Spleen (tissue), 11 donors: ENCODE results near the gene FADS2. TPM values are rescaled to one million over a fixed set of nuclear protein-coding genes. Genes with fewer than 3 reads are reported as not detected.

Source experiments
- DNase-seq: peaks from one replicate; pipeline ENCODE4 v3.0.0-alpha.2; 2020
- H3K27ac ChIP-seq, 8 donors: fragments of 200-600 bp; sonication (generic) in 7 of 8; 1 replicate in 4 of 8; 2 replicates in 4 of 8; pipeline versions ENCODE4 v1.5.0 to v1.8.0; 2016 to 2021; ENCODE audit warnings: inconsistent platforms in 4 of 8, mild to moderate bottlenecking in 4 of 8, moderate library complexity in 1 of 8
- H3K27me3 ChIP-seq, 7 donors: fragments of 200-600 bp; sonication (generic) in 6 of 7; replicated peaks in 1 of 7; 1 replicate in 4 of 7; 2 replicates in 3 of 7; pipeline versions ENCODE4 v1.5.0 to v1.8.0; 2016 to 2021; ENCODE audit warnings: inconsistent platforms in 3 of 7, mild to moderate bottlenecking in 1 of 7
- H3K36me3 ChIP-seq, 6 donors: fragments of 200-600 bp; sonication (generic) in 5 of 6; 1 replicate in 4 of 6; 2 replicates in 2 of 6; pipeline versions ENCODE4 v1.5.0 to v1.8.0; 2016 to 2021; ENCODE audit warnings: inconsistent platforms in 2 of 6
- H3K4me1 ChIP-seq, 6 donors: fragments of 200-600 bp; sonication (generic) in 5 of 6; 1 replicate in 3 of 6; 2 replicates in 3 of 6; pipeline versions ENCODE4 v1.5.0 to v1.8.0; 2016 to 2021; ENCODE audit warnings: inconsistent platforms in 3 of 6
- H3K4me3 ChIP-seq, 8 donors: fragments of 200-600 bp; sonication (generic) in 7 of 8; 1 replicate in 4 of 8; 2 replicates in 4 of 8; pipeline versions ENCODE4 v1.5.0 to v1.8.0; 2016 to 2021; ENCODE audit warnings: inconsistent platforms in 4 of 8, mild to moderate bottlenecking in 4 of 8, moderate library complexity in 2 of 8
- H3K9me3 ChIP-seq, 8 donors: fragments of 200-600 bp; sonication (generic) in 7 of 8; 1 replicate in 4 of 8; 2 replicates in 4 of 8; pipeline versions ENCODE4 v1.5.0 to v1.8.0; 2016 to 2021; ENCODE audit warnings: inconsistent platforms in 4 of 8
- POLR2A ChIP-seq, 3 donors: fragments of 450-650 bp; IDR thresholded peaks; one replicate each; pipeline ENCODE4 v1.5.1; 2017; ENCODE audit warnings: antibody characterized with exemption in 3 of 3, mild to moderate bottlenecking in 1 of 3
- POLR2AphosphoS5 ChIP-seq, 3 donors: sonication (generic); formaldehyde crosslinking; IDR thresholded peaks; one replicate each; pipeline ENCODE4 v1.5.1; 2017; ENCODE audit warnings: antibody characterized with exemption in 3 of 3
- WGBS, 5 donors: extraction: QIAGEN DNeasy Blood & Tissue Kit in 3 of 5; methylation state at CpG; one replicate each; pipeline versions ENCODE4 v1.1.5 to v1.1.7; 2013 to 2018; 5-methylcytosine and 5-hydroxymethylcytosine counted together
- intact Hi-C: fragments of 100-400 bp; cut with DNase I; formaldehyde crosslinking; loops from one replicate; pipeline ENCODE4 v1.15.0; 2023; ENCODE audit warnings: low total_unique reads
- polyA plus RNA-seq, 3 donors: library from polyadenylated mRNA; stranded (reverse); fragments of 200-250 nt; gene quantifications; one replicate each; pipeline ENCODE4 v1.2.1, GENCODE V29; 2013
- total RNA-seq, 7 donors: library from RNA; depleted of rRNA in 3 of 7; stranded (reverse); fragments of >200 nt in 3 of 7; fragmentation: NEBNext Ultra II Directional in 4 of 7; extraction: Animal tissue kit (Norgen Biotek cat#: 25700) in 4 of 7; gene quantifications; one replicate each; pipeline versions ENCODE4 v1.1.0 to v1.2.1, GENCODE V29; 2016 to 2021
- TF ChIP-seq, protein P1 (sequence below), 11 experiments: fragments of 200-600 bp in 7 of 11; fragments of 450-650 bp in 4 of 11; sonication (generic) in 4 of 11; IDR thresholded peaks in 8 of 11; conservative IDR thresholded peaks in 3 of 11; 1 replicate in 7 of 11; 2 replicates in 4 of 11; pipeline versions ENCODE4 v1.4.0 to v1.8.0; 2016 to 2021; ENCODE audit warnings: antibody characterized with exemption in 11 of 11, inconsistent platforms in 4 of 11, mild to moderate bottlenecking in 1 of 11
- donor health status: healthy with polysubstance abuse.
- donor health status: DM: no; HTN: no; CAD: no; lungs with moderate emphysema.
- donor health status: DM: no; HTN: no; CAD: no.
- donor health status: Bipolar disorder and iron deficiency.
- donor health status: healthy.
- donor health status: DM: no; HTN: no; CAD: no.
- donor health status: DM: yes; HTN: yes; CAD: no.

The FADS2 gene
- total and polyA plus RNA-seq, 10 donors, result 2.8 to 20.6 (median 12.9) TPM

DNA sequence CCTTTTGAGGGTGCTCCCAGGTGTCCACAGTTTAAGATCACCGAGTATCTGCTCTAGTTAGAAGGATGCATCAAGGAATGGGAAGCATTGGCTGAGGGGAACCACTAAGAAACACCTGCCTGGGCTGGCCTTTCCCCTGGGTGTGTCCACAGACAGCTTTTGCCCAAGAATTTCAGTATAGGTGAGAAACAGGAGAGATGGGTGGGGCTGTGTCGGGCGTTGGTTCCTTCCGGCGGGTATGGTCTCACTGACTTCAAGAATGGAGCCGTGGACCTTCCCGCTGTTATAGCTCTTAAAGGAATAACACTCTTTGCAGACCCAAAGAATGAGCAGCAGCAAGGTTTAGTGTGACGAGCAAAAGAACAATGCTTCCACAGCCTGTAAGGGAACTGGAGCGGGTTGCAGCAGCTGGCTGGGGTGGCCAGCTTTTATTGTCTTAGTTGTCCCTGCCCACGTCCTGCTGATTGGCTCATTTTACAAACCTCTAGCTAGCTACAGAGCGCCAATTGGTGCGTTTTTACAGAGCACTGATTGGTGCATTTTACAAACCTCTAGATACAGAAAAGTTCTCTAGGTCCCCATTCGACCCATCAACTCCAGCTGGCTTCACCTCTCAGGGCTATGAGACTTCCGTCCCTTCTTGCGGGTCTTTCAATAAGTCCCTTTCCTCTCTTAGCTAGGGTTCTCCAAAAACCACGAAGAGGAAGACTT, 13.7 kb upstream of the FADS2 start:
- DNase-seq, result no peak
- peak overlapping the region; percentile 56 to 85 (median 70) for H3K4me3 ChIP-seq
- H3K27ac ChIP-seq, result peak overlapping the region; percentile 77 to 95 (median 92)
- peaks cover 0 to 32% (median 4%) of the 10 kb centered on the region in 6 donors for H3K36me3 ChIP-seq
- H3K9me3 ChIP-seq, result no peaks in the 10 kb centered on the region
- TF ChIP-seq POLR2AphosphoS5 (IDR thresholded peaks at IDR 0.05) (no peak), POLR2A (IDR thresholded peaks at IDR 0.05) (no peak)
- TF ChIP-seq, protein P1, sequence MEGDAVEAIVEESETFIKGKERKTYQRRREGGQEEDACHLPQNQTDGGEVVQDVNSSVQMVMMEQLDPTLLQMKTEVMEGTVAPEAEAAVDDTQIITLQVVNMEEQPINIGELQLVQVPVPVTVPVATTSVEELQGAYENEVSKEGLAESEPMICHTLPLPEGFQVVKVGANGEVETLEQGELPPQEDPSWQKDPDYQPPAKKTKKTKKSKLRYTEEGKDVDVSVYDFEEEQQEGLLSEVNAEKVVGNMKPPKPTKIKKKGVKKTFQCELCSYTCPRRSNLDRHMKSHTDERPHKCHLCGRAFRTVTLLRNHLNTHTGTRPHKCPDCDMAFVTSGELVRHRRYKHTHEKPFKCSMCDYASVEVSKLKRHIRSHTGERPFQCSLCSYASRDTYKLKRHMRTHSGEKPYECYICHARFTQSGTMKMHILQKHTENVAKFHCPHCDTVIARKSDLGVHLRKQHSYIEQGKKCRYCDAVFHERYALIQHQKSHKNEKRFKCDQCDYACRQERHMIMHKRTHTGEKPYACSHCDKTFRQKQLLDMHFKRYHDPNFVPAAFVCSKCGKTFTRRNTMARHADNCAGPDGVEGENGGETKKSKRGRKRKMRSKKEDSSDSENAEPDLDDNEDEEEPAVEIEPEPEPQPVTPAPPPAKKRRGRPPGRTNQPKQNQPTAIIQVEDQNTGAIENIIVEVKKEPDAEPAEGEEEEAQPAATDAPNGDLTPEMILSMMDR (IDR thresholded peaks at IDR 0.05 in 8 of 11, conservative IDR thresholded peaks at IDR 0.05 in 3 of 11), result no peak
- peaks cover 3 to 39% (median 26%) of the 10 kb centered on the region in 6 donors for H3K4me1 ChIP-seq
- intact Hi-C loops, result no loop called here
- peaks cover 0 to 34% (median 8%) of the 10 kb centered on the region in 7 donors for H3K27me3 ChIP-seq
- WGBS, 5 donors, result 74 to 78% (median 77%) methylated on average over 16 of the region's 16 CpGs

DNA sequence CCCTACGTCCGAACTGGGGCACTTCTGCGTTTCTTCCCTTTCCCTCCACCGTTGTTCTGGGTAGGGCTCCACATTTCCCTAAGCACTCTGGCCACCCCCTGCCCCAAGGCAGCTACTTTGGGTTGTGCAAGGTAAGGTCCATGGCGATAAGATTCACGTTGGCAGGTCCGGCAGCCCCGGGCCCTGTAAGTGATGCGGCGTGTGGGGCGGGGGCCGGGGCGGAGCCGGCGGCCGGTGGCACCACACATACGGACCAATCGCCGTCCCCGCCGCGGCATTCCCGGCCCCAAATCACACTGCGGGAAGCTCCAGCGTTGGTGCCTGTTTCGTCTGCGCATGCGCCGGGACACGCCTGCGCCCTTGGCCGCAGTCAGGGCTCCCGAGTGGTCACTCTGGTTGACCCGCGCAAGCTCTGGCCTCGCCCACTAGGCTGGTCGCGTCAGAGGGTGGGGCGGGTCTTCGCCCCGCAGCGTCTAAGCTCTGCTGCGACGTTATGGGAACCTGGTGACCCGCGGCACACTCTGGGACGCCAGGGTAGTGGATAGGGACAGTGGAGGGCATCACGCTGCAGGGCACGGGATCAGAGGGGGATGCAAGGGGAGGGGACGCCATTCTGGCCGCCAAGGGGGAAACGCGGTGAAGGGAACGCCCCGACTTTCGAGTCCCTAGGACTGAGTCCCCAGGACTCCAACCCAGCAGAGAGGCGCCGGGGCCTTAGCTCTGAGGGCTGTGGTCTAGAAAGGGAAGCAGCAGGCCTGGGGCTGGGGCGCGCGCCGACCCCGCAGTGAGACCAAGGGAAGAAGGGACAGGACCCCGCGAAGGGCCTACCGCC, 12.9 kb upstream of the FADS2 start:
- TF ChIP-seq POLR2AphosphoS5 (IDR thresholded peaks at IDR 0.05), result peak; percentile 95 to 98 (median 98)
- TF ChIP-seq, protein P1 (IDR thresholded peaks at IDR 0.05 in 8 of 11, conservative IDR thresholded peaks at IDR 0.05 in 3 of 11), result no peak
- TF ChIP-seq POLR2A (IDR thresholded peaks at IDR 0.05), result peak in 2 of 3 donors; percentile 70 to 72
- peaks cover 3 to 39% (median 26%) of the 10 kb centered on the region in 6 donors for H3K4me1 ChIP-seq
- H3K36me3 ChIP-seq, result peaks cover 0 to 24% (median 2%) of the 10 kb centered on the region in 6 donors
- no peaks in the 10 kb centered on the region for H3K9me3 ChIP-seq
- H3K27ac ChIP-seq, result peak overlapping the region; percentile 77 to 95 (median 92)
- peak; percentile 94 for DNase-seq
- peaks cover 0 to 34% (median 8%) of the 10 kb centered on the region in 7 donors for H3K27me3 ChIP-seq
- H3K4me3 ChIP-seq, result peak overlapping the region; percentile 56 to 85 (median 70)
- intact Hi-C loops, result no loop called here
- WGBS, 5 donors, result 1 to 3% (median 1%) methylated on average over 5 to 66 of the region's 66 CpGs

DNA sequence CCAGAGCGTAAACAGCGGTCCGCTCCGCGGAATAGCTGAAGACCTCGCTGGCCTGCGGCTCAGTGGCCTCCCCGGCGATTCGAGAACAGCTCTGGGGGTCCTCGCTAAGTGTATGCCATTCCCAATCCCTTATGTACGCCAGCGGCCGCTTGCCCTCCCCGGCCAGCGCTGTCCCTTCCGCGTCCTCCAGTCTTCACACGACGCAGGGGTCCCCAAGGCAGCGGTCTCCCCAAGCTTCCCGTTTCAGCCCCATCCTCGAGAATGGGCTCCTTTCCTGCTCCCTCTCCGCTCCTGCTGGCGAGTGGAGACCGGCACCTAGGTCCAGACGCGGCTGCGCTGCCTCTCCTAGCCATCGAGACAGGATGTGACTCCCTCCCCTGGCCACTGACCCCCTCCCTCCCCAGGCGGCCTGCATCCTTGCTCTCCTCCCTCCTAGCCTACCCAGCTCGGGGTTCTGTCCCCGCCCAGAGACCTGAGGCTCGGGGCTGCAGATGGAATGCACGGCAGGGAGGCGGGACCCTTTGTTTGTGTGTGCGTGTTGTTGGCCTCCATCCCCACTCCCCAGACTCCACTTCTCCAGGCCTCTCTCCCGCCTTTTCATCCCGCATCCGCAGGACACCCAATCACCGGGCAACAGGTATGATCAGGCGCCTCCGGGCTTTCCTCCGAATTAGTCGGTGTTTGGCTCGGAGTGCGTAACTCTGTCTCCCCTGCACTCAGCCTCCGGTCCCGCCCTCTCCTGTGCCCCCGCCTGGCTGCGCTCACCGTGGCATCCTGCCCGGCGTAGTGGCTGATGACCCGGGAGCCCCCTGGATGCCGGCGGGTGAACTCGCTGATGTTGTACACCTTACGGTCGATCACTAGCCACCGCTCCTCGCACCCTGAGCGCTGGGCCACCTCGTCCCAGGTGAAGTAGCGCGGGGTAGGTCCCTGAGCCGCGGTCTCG, 12.0 kb upstream of the FADS2 start:
- WGBS, 5 donors, result 0 to 1% (median 0%) methylated on average over 36 to 69 of the region's 69 CpGs
- H3K27me3 ChIP-seq, result peaks cover 0 to 34% (median 8%) of the 10 kb centered on the region in 7 donors
- intact Hi-C loops, result no loop called here
- DNase-seq, result peak; percentile 87
- peak overlapping the region; percentile 56 to 85 (median 70) for H3K4me3 ChIP-seq
- no peaks in the 10 kb centered on the region for H3K9me3 ChIP-seq
- peak overlapping the region; percentile 77 to 95 (median 92) for H3K27ac ChIP-seq
- TF ChIP-seq POLR2A (IDR thresholded peaks at IDR 0.05) (no peak), POLR2AphosphoS5 (IDR thresholded peaks at IDR 0.05) (peak in 2 of 3 donors; percentile 4 to 10)
- TF ChIP-seq, protein P1 (IDR thresholded peaks at IDR 0.05 in 8 of 11, conservative IDR thresholded peaks at IDR 0.05 in 3 of 11), result no peak
- H3K36me3 ChIP-seq, result peaks cover 0 to 16% (median 0%) of the 10 kb centered on the region in 6 donors
- peaks cover 3 to 39% (median 26%) of the 10 kb centered on the region in 6 donors for H3K4me1 ChIP-seq
